H1 (cell line): ENCODE measurements around the gene PROK1. TPM values are rescaled to one million over a fixed set of nuclear protein-coding genes. Genes with fewer than 3 reads are reported as not detected.

Experiments used
- ATF2 ChIP-seq: IDR thresholded peaks from 2 replicates; pipeline ENCODE4 v1.6.1; 2012; ENCODE audit warnings: low read length, inconsistent platforms
- CEBPB ChIP-seq: IDR thresholded peaks from 2 replicates; pipeline ENCODE4 v1.6.1; 2012; ENCODE audit warnings: low read depth, low read length
- CTBP2 ChIP-seq: IDR thresholded peaks from 2 replicates; pipeline ENCODE4 v1.7.0; 2011; ENCODE audit warnings: borderline replicate concordance, mild to moderate bottlenecking, moderate library complexity, mixed read lengths, low read length; ENCODE audit not compliant: insufficient read depth, insufficient read length
- JUND ChIP-seq: IDR thresholded peaks from 2 replicates; pipeline ENCODE4 v1.6.1; 2011; ENCODE audit warnings: mild to moderate bottlenecking, improper control_type of control experiment, low read length
- RAD21 ChIP-seq, 2 experiments: IDR thresholded peaks in 1 of 2; conservative IDR thresholded peaks in 1 of 2; 2 replicates each; pipeline ENCODE4 v1.6.1; 2011; ENCODE audit warnings: low read depth in 2 of 2, low read length in 2 of 2, improper control_type of control experiment in 1 of 2, inconsistent platforms in 1 of 2, mild to moderate bottlenecking in 1 of 2, moderate library complexity in 1 of 2
- SAP30 ChIP-seq: fragments of 300-600 bp; sonication (generic); IDR thresholded peaks from 2 replicates; pipeline ENCODE4 v1.7.1; 2012; ENCODE audit warnings: low read length, moderate library complexity, mild to moderate bottlenecking, inconsistent platforms; ENCODE audit not compliant: insufficient read depth, insufficient replicate concordance
- SIX5 ChIP-seq: IDR thresholded peaks from 2 replicates; pipeline ENCODE4 v1.6.1; 2011; ENCODE audit warnings: mild to moderate bottlenecking, low read depth, low read length
- polyA plus RNA-seq, 7 experiments: library from polyadenylated mRNA; depleted of rRNA in 3 of 7; stranded (reverse) in 5 of 7; unstranded in 2 of 7; fragments of >200 nt in 5 of 7; fragments of 200-250 nt in 2 of 7; gene quantifications; 1 replicate in 5 of 7; 2 replicates in 1 of 7; 4 replicates in 1 of 7; pipeline versions ENCODE4 v1.2.1 to v1.2.3, GENCODE V29; 2011 to 2013; ENCODE audit warnings: missing spikeins in 2 of 7, mixed read lengths in 2 of 7
- total RNA-seq: library from RNA; stranded (reverse); fragmentation: NEBNext Ultra II Directional; extraction: Animal tissue kit (Norgen Biotek cat#: 25700); gene quantifications from 2 replicates; pipeline ENCODE4 v1.2.1, GENCODE V29; 2021

The PROK1 gene
- total and polyA plus RNA-seq, 2 of the 8 experiments (the other 6 are each of a cell fraction or from before 2014, with no cell fraction given) = 0.12 TPM; not detected in 1

GRCh38 chr1:110433803-110434202 lies 17.1 kb upstream of the PROK1 start (continued):
- TF ChIP-seq CTBP2 (no peak), SAP30 (no peak), SIX5 (no peak), ATF2 (no peak), CEBPB (peak; percentile 97), JUND (no peak; the same call in 1 of the 2 replicates), RAD21 (IDR thresholded peaks at IDR 0.05 in 1 of 2, conservative IDR thresholded peaks at IDR 0.05 in 1 of 2; ENCODE audit: low read depth in 2 of 2, low read length in 2 of 2) (peak in 1 of 2 experiments; percentile 25; a peak in 1 of 4 replicates)
- TF ChIP-seq, all 59 proteins: peak for 4
